ENCODE measurements around the gene NDUFB10.
A peak's percentile ranks its signal among the peaks of the same experiment; 100 is the strongest.
"Not testable (repeated sequence)": the region's sequence is repeated elsewhere in the genome, so short reads cannot be mapped to it uniquely, and the experiment has no call there.

Gene NDUFB10

DNA sequence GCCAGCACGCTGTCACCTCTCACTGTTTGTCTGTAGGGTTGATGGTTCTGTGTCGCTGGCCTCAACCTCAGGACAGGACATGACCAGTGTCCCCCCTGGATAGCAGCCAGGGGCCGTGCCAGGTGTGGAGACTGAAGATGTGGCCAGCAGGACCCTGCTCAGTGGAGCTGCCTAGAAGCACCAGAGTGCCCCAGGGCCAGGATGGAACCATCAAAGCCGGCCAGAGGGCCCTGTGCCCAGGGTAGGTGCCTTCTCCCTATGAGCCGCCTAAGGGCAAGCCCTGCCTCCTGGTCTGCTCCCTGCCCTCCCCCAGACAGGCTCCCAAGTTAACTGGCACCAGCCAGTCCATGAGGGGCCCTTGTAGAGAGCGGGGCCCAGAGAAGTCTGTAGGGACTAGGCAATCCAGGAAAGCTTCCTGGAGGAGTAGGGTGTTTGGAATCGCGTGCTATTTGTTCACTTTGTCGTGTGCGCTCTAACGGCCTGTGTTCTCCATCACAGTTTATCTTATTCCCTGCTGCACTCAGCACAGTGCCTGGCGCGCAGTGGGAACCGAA lies 546 bp upstream of the NDUFB10 start:
- WGBS (ENCODE audit: insufficient coverage), result 58% methylated on average over 11 of the region's 14 CpGs
- H3K27ac ChIP-seq (ENCODE audit: insufficient read depth in 1 of 2, low read depth in 1 of 2, low read length in 2 of 2, poor library complexity in 1 of 2, severe bottlenecking in 2 of 2), result no peak overlapping the region
- H3K36me3 ChIP-seq (ENCODE audit: control insufficient read depth in 4 of 4, insufficient read depth in 4 of 4, low read length in 3 of 4), result peaks cover 0 to 29% (median 22%) of the 10 kb centered on the region in 4 experiments
- ChIA-PET CTCF (interaction anchor here (0.6 kb wide), 1 partner anchor 31 kb away, joined by 3 read pairs; no protein-coding TSS in a partner anchor), POLR2A (interaction anchor here (0.6 to 1.1 kb wide), 2 partner anchors 13 to 214 kb away, joined by 3 to 4 read pairs; partner anchors contain the start of gene TBL3)
- peaks cover 0 to 45% (median 34%) of the 10 kb centered on the region in 4 experiments for H3K4me1 ChIP-seq (ENCODE audit: control extremely low read depth in 1 of 4, control insufficient read depth in 4 of 4, insufficient read depth in 4 of 4, low read length in 3 of 4)
- peak overlapping the region in 4 of 7 experiments; percentile 69 to 90 (median 82) for H3K4me3 ChIP-seq (ENCODE audit: control insufficient read depth in 1 of 7, extremely low read depth in 1 of 7, insufficient read depth in 4 of 7, low read depth in 2 of 7, low read length in 6 of 7)
- H3K27me3 ChIP-seq (replicated peaks in 2 of 5; ENCODE audit: control insufficient read depth in 4 of 5, insufficient read depth in 5 of 5, low read length in 4 of 5), result peaks cover 0 to 7% (median 0%) of the 10 kb centered on the region in 5 experiments
- DNase-seq, result no peak
- H3K9me3 ChIP-seq (ENCODE audit: control extremely low read depth in 1 of 5, control insufficient read depth in 4 of 5, insufficient read depth in 2 of 5, low read depth in 1 of 5, low read length in 4 of 5), result no peaks in the 10 kb centered on the region

DNA sequence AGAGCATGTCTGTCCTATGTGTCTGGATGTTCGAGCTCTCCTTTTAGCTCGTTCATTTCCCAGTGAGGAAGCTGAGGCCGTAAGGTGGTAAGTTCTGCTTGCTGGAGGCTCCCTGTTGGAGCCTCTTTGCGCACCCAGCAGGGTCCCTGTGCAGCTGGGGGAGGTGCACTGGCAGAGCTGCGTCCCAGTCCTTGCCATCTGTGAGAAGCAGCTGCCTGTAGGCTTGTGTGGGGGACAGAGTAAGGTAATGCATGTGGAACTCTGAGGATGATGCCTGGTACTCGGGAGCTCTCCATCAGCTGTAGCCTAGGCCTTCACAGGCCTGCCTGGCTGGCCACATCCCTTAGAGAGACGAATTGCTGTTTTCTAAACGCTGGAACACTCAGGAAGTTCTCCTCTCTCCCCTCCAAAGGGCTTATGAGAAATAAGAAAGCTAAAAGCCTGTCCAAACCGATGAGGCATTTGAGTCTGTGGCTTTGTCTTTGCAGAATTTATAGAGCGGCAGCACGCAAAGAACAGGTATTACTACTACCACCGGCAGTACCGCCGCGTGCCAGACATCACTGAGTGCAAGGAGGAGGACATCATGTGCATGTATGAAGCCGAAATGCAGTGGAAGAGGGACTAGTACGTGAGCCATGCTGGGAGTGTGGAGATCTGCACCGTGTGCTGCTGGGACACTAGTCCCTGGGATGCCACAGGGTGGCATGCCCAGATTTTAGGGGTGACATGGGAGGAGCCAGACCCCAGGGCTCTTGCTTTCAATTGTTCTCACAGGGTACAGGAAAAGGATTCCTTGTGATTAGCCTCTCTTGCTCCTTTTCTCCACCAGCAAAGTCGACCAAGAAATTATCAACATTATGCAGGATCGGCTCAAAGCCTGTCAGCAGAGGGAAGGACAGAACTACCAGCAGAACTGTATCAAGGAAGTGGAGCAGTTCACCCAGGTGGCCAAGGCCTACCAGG lies 1.6 kb downstream of the NDUFB10 start:
- ChIA-PET POLR2A (interaction anchor here (1.3 kb wide), 1 partner anchor 11 kb away, joined by 5 read pairs; the partner anchor contains the start of gene TBL3), CTCF (interaction anchor here (0.9 to 1.2 kb wide), 3 partner anchors 9 to 10 kb away, joined by 3 to 6 read pairs (median 3); no protein-coding TSS in a partner anchor)
- Histone ChIP-seq H3K27me3 (replicated peaks in 2 of 5; ENCODE audit: control insufficient read depth in 4 of 5, insufficient read depth in 5 of 5, low read length in 4 of 5) (peaks cover 0 to 7% (median 0%) of the 10 kb centered on the region in 5 experiments), H3K27ac (ENCODE audit: insufficient read depth in 1 of 2, low read depth in 1 of 2, low read length in 2 of 2, poor library complexity in 1 of 2, severe bottlenecking in 2 of 2) (peak overlapping the region in 1 of 2 experiments; percentile 84), H3K4me1 (ENCODE audit: control extremely low read depth in 1 of 4, control insufficient read depth in 4 of 4, insufficient read depth in 4 of 4, low read length in 3 of 4) (peaks cover 0 to 54% (median 47%) of the 10 kb centered on the region in 4 experiments), H3K36me3 (ENCODE audit: control insufficient read depth in 4 of 4, insufficient read depth in 4 of 4, low read length in 3 of 4) (peaks cover 0 to 33% (median 23%) of the 10 kb centered on the region in 4 experiments), H3K9me3 (ENCODE audit: control extremely low read depth in 1 of 5, control insufficient read depth in 4 of 5, insufficient read depth in 2 of 5, low read depth in 1 of 5, low read length in 4 of 5) (no peaks in the 10 kb centered on the region), H3K4me3 (ENCODE audit: control insufficient read depth in 1 of 7, extremely low read depth in 1 of 7, insufficient read depth in 4 of 7, low read depth in 2 of 7, low read length in 6 of 7) (peak overlapping the region in 5 of 7 experiments; percentile 16 to 90 (median 82))
- peak in 1 of 3 donors; percentile 32 for DNase-seq
- WGBS (ENCODE audit: insufficient coverage), result 77% methylated on average over 19 of the region's 20 CpGs

DNA sequence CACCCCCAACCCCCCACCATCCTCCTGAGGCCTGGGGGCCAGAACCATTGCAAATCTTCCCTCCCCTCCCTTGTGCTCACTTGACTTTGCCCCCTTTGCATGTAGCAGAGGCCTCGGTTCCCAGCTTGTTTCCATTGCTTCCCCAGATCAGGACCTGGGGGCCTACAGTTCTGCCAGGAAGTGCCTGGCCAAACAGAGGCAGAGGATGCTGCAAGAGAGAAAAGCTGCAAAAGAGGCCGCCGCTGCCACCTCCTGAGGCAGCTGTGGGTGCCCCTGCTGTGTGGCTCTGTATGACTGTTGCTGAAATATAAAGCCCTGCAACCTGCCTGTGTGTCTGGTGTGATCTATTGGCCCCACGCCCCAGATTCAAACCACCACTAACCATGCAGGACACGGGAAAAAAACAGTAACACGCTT lies 2.3 kb downstream of the NDUFB10 start:
- H3K9me3 ChIP-seq (ENCODE audit: control extremely low read depth in 1 of 5, control insufficient read depth in 4 of 5, insufficient read depth in 2 of 5, low read depth in 1 of 5, low read length in 4 of 5), result no peaks in the 10 kb centered on the region
- 92% methylated on average over 2 of the region's 6 CpGs for WGBS (ENCODE audit: insufficient coverage)
- H3K4me1 ChIP-seq (ENCODE audit: control extremely low read depth in 1 of 4, control insufficient read depth in 4 of 4, insufficient read depth in 4 of 4, low read length in 3 of 4), result peaks cover 0 to 55% (median 48%) of the 10 kb centered on the region in 4 experiments
- no peak for DNase-seq
- H3K4me3 ChIP-seq (ENCODE audit: control insufficient read depth in 1 of 7, extremely low read depth in 1 of 7, insufficient read depth in 4 of 7, low read depth in 2 of 7, low read length in 6 of 7), result no peak overlapping the region
- H3K27ac ChIP-seq (ENCODE audit: insufficient read depth in 1 of 2, low read depth in 1 of 2, low read length in 2 of 2, poor library complexity in 1 of 2, severe bottlenecking in 2 of 2), result no peak overlapping the region
- CTCF ChIA-PET, result interaction anchor here (0.7 kb wide), 1 partner anchor 548 kb away, joined by 3 read pairs; no protein-coding TSS in a partner anchor
- peaks cover 0 to 7% (median 0%) of the 10 kb centered on the region in 5 experiments for H3K27me3 ChIP-seq (replicated peaks in 2 of 5; ENCODE audit: control insufficient read depth in 4 of 5, insufficient read depth in 5 of 5, low read length in 4 of 5)
- POLR2A ChIA-PET, result no interaction called here
- H3K36me3 ChIP-seq (ENCODE audit: control insufficient read depth in 4 of 4, insufficient read depth in 4 of 4, low read length in 3 of 4), result peaks cover 0 to 33% (median 23%) of the 10 kb centered on the region in 4 experiments

GRCh38 chr16:1962161-1963153 lies 3.1 kb downstream of the NDUFB10 start:
- H3K36me3 ChIP-seq (ENCODE audit: control insufficient read depth in 4 of 4, insufficient read depth in 4 of 4, low read length in 3 of 4), result peaks cover 0 to 33% (median 23%) of the 10 kb centered on the region in 4 experiments
- H3K27ac ChIP-seq (ENCODE audit: insufficient read depth in 1 of 2, low read depth in 1 of 2, low read length in 2 of 2, poor library complexity in 1 of 2, severe bottlenecking in 2 of 2), result peak overlapping the region in 1 of 2 experiments; percentile 98
- H3K4me3 ChIP-seq (ENCODE audit: control insufficient read depth in 1 of 7, extremely low read depth in 1 of 7, insufficient read depth in 4 of 7, low read depth in 2 of 7, low read length in 6 of 7), result peak overlapping the region in 2 of 7 experiments; percentile 87 to 89
- H3K27me3 ChIP-seq (replicated peaks in 2 of 5; ENCODE audit: control insufficient read depth in 4 of 5, insufficient read depth in 5 of 5, low read length in 4 of 5); DNase-seq; POLR2A ChIA-PET; H3K9me3 ChIP-seq (ENCODE audit: control extremely low read depth in 1 of 5, control insufficient read depth in 4 of 5, insufficient read depth in 2 of 5, low read depth in 1 of 5, low read length in 4 of 5): not testable (repeated sequence)
- CTCF ChIA-PET, result interaction anchor here (0.7 to 1.2 kb wide), 2 partner anchors 16 to 547 kb away, joined by 3 read pairs; no protein-coding TSS in a partner anchor
- H3K4me1 ChIP-seq (ENCODE audit: control extremely low read depth in 1 of 4, control insufficient read depth in 4 of 4, insufficient read depth in 4 of 4, low read length in 3 of 4), result peaks cover 0 to 55% (median 48%) of the 10 kb centered on the region in 4 experiments
- WGBS (ENCODE audit: insufficient coverage), result 95% methylated on average over 17 of the region's 37 CpGs

- Histone ChIP-seq H3K4me3 (ENCODE audit: control insufficient read depth in 1 of 7, extremely low read depth in 1 of 7, insufficient read depth in 4 of 7, low read depth in 2 of 7, low read length in 6 of 7) (peak overlapping the region; percentile 60 to 96 (median 89)), H3K27me3 (replicated peaks in 2 of 5; ENCODE audit: control insufficient read depth in 4 of 5, insufficient read depth in 5 of 5, low read length in 4 of 5) (no peaks in the 10 kb centered on the region), H3K36me3 (ENCODE audit: control insufficient read depth in 4 of 4, insufficient read depth in 4 of 4, low read length in 3 of 4) (peaks cover 0 to 33% (median 23%) of the 10 kb centered on the region in 4 experiments), H3K27ac (ENCODE audit: insufficient read depth in 1 of 2, low read depth in 1 of 2, low read length in 2 of 2, poor library complexity in 1 of 2, severe bottlenecking in 2 of 2) (peak overlapping the region; percentile 95 to 98), H3K4me1 (ENCODE audit: control extremely low read depth in 1 of 4, control insufficient read depth in 4 of 4, insufficient read depth in 4 of 4, low read length in 3 of 4) (peaks cover 0 to 52% (median 47%) of the 10 kb centered on the region in 4 experiments), H3K9me3 (ENCODE audit: control extremely low read depth in 1 of 5, control insufficient read depth in 4 of 5, insufficient read depth in 2 of 5, low read depth in 1 of 5, low read length in 4 of 5) (no peaks in the 10 kb centered on the region)
- WGBS (ENCODE audit: insufficient coverage), result 19% methylated on average over 27 of the region's 44 CpGs
- ChIA-PET POLR2A (interaction anchor here (0.5 to 2.3 kb wide), 13 partner anchors 12 to 286 kb away, joined by 3 to 11 read pairs (median 4); partner anchors contain the start of genes GFER, JPT2, MAPK8IP3 and MSRB1), CTCF (interaction anchor here (0.6 to 1.2 kb wide), 4 partner anchors 9 to 280 kb away, joined by 3 read pairs; partner anchors contain the start of gene RPL3L)
- peak in 2 of 3 donors; percentile 48 to 56 for DNase-seq
Observed at GRCh38 chr16:1963806-1964505, 4.6 kb downstream of the NDUFB10 start.
